GM12892 (cell line): ENCODE results near the gene TMPRSS9.
A peak's percentile ranks its signal among the peaks of the same experiment; 100 is the strongest.

Source experiments
- DNase-seq: peaks from one replicate; pipeline ENCODE4 v3.0.0; 2011; ENCODE audit not compliant: insufficient read length
- FAIRE-seq: peaks from 2 replicates; lab custom pipeline; 2011; peaks lifted over from hg19 to GRCh38; lab: Jason Lieb, UNC
- POLR2A ChIP-seq: IDR thresholded peaks from 2 replicates; pipeline ENCODE4 v1.6.1; 2011; ENCODE audit warnings: low read depth, low read length, control low read depth
- POLR2AphosphoS5 ChIP-seq: IDR thresholded peaks from 2 replicates; pipeline ENCODE4 v1.6.1; 2011; ENCODE audit warnings: low read depth, low read length, control low read depth
- TAF1 ChIP-seq: IDR thresholded peaks from 2 replicates; pipeline ENCODE4 v1.6.1; 2011; ENCODE audit warnings: low read depth, mild to moderate bottlenecking, control low read depth, low read length, borderline replicate concordance

Gene TMPRSS9

GRCh38 chr19:2444251-2445002 is 84.4 kb downstream of the TMPRSS9 start:
- no peak for DNase-seq
- no peak for FAIRE-seq
- no peak for TF ChIP-seq POLR2A
- no peak for TF ChIP-seq TAF1
- no peak for TF ChIP-seq POLR2AphosphoS5

GRCh38 chr19:2446381-2446780 is 86.3 kb downstream of the TMPRSS9 start:
- FAIRE-seq (no peak), DNase-seq (no peak)
- TF ChIP-seq TAF1 (no peak), POLR2AphosphoS5 (no peak), POLR2A (no peak)

- DNase-seq, result no peak
- FAIRE-seq, result no peak
- no peak for TF ChIP-seq POLR2A
- no peak for TF ChIP-seq POLR2AphosphoS5
- no peak for TF ChIP-seq TAF1
Observed at GRCh38 chr19:2449019-2449418, 89.0 kb downstream of the TMPRSS9 start.

- DNase-seq (no peak), FAIRE-seq (no peak)
- TF ChIP-seq TAF1 (no peak), POLR2AphosphoS5 (no peak), POLR2A (no peak)
Observed at GRCh38 chr19:2451138-2451537, 91.1 kb downstream of the TMPRSS9 start.

GRCh38 chr19:2451741-2452140 is 91.7 kb downstream of the TMPRSS9 start:
- DNase-seq, result no peak
- no peak for FAIRE-seq
- TF ChIP-seq POLR2A (no peak), POLR2AphosphoS5 (no peak), TAF1 (no peak)

- FAIRE-seq (peak; percentile 38), DNase-seq (no peak)
- TF ChIP-seq POLR2AphosphoS5 (no peak), TAF1 (no peak), POLR2A (no peak)
Observed at GRCh38 chr19:2453431-2454025, 93.5 kb downstream of the TMPRSS9 start.

GRCh38 chr19:2454199-2454961 is 94.3 kb downstream of the TMPRSS9 start:
- FAIRE-seq (no peak), DNase-seq (no peak)
- TF ChIP-seq TAF1 (no peak), POLR2A (no peak), POLR2AphosphoS5 (no peak)

GRCh38 chr19:2454962-2455850 is 95.1 kb downstream of the TMPRSS9 start:
- DNase-seq, result no peak
- FAIRE-seq, result no peak
- TF ChIP-seq POLR2A, result no peak
- no peak for TF ChIP-seq POLR2AphosphoS5
- no peak for TF ChIP-seq TAF1

GRCh38 chr19:2455851-2456570 is 95.9 kb downstream of the TMPRSS9 start:
- FAIRE-seq (peak; percentile 72), DNase-seq (peak; percentile 85)
- no peak for TF ChIP-seq POLR2A
- TF ChIP-seq TAF1, result no peak
- no peak for TF ChIP-seq POLR2AphosphoS5

- FAIRE-seq (no peak), DNase-seq (no peak)
- TF ChIP-seq TAF1, result no peak
- TF ChIP-seq POLR2AphosphoS5, result no peak
Observed at GRCh38 chr19:2457394-2458037, 97.5 kb downstream of the TMPRSS9 start.
